Fibroblast of the aortic adventitia (primary cell): ENCODE results near the gene CSRP1. TPM values are rescaled to one million over a fixed set of nuclear protein-coding genes. Genes with fewer than 3 reads are reported as not detected.

Experiments used
- DNase-seq: peaks from one replicate; pipeline ENCODE4 v3.0.0-alpha.2; 2010; ENCODE audit warnings: low read depth
- H3K4me3 ChIP-seq: 2 replicates; pipeline ENCODE4 v1.5.1; 2011; ENCODE audit warnings: low read depth, mild to moderate bottlenecking, control low read depth, low read length, moderate library complexity
- total RNA-seq: library from RNA; depleted of rRNA; stranded (reverse); fragments of >200 nt; gene quantifications from 2 replicates; pipeline ENCODE4 v1.2.3, GENCODE V29; 2012; ENCODE audit warnings: low replicate concordance
- TF ChIP-seq, protein P1 (sequence below): IDR thresholded peaks from 2 replicates; pipeline ENCODE4 v1.5.1; 2011; ENCODE audit warnings: mild to moderate bottlenecking, low read length, control low read depth, inconsistent platforms; ENCODE audit not compliant: insufficient read depth

Gene CSRP1
- total RNA-seq, 1 donor: 86.9 TPM

DNA sequence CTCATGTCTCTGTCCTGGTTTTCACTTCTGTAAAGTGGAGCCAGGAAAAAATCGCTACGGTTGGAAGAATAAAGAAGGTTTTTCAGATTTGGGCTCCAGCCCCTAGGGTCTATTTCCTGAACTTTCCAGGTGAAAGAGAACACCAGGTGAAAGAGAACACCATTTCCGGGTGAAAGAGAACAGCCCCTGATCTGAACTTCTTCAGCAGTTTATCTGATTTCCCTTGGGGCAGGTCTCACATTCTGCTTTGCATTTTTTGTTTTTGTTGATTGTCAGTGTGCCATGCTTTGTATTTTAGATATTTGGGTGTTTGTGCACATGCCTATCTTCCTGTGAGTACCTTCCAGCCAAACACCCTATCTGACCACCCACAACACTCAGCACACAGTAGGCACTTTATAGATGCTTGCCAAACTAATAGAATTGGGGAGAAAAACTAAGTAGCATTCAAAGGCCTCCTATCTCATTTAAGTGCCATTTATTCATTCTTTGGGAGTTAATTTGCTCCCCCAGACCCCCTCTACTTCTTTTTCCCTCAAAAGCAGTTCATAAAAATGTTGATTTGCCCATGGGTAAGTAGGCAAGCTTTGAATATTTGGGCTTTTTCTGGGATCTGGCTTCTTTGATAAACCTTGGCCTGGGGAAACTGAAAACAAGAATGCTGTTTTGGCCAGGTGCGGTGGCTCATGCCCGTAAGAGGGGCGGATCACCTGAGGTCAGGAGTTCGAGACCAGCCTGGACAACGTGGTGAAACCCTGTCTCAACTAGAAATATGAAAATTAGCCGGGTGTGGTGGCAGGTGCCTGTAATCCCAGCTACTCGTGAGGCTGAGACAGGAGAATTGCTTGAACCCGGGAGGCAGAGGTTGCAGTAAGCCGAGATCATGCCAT is 34.2 kb upstream of the CSRP1 start:
- H3K4me3 ChIP-seq: peak overlapping the region; percentile 85
- no peak for DNase-seq
- TF ChIP-seq, protein P1, sequence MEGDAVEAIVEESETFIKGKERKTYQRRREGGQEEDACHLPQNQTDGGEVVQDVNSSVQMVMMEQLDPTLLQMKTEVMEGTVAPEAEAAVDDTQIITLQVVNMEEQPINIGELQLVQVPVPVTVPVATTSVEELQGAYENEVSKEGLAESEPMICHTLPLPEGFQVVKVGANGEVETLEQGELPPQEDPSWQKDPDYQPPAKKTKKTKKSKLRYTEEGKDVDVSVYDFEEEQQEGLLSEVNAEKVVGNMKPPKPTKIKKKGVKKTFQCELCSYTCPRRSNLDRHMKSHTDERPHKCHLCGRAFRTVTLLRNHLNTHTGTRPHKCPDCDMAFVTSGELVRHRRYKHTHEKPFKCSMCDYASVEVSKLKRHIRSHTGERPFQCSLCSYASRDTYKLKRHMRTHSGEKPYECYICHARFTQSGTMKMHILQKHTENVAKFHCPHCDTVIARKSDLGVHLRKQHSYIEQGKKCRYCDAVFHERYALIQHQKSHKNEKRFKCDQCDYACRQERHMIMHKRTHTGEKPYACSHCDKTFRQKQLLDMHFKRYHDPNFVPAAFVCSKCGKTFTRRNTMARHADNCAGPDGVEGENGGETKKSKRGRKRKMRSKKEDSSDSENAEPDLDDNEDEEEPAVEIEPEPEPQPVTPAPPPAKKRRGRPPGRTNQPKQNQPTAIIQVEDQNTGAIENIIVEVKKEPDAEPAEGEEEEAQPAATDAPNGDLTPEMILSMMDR: no peak

GRCh38 chr1:201539561-201540431 is 32.9 kb upstream of the CSRP1 start:
- H3K4me3 ChIP-seq: peak overlapping the region; percentile 85
- DNase-seq: peak; percentile 59
- TF ChIP-seq, protein P1: no peak

DNA sequence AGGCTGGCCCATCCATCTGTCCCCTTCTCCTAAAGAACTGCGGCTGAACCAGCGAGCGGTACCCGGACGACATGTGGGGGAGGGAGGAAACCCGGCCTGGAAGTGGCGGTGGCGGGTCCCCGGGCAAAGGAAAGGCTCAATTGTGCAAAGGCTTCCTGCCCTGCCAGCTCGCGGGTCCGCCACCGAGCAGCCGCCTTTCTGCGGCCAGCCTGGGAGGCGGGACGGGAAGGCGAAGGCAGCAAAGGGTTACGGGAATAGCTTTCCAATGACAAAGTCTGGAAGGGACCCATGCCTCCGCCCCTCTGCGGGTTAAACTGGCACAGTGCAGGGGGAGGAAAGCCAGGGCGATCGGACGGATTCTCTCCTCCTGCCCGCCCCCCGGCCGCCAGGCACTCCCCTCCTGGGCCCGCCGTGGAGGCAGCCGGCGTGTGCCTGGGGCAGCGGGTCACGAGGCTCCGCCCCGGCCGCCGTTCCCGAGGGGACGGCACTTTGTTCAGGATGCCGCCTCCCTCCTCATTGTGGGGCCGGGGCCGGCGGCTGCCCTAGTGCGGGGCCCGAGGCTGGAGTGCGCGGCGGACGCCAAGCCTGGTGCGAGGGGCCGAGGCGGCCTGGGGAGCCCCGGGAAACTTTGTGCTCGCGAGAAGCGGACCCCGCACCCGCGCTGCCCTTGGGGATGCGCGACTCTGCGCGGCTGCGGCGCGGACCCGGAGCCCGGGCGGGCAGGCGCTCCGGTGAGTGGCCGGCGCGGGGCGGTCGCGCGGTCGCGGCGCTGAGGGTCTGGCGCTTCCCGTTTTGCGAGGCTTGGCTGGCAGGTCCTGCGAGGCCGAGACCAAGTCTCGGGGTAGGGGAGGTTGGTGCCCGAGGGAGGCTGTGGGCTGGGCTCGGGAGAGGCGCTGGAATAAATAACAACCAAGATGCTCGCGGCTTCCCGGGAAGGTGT is 32.0 kb upstream of the CSRP1 start, which contains the start of gene NAV1:
Gene NAV1, plus strand, starts transcription at position 516 of the 940 bp plus-strand sequence. CDS start 83,758 bp downstream, outside the sequence.
- TF ChIP-seq, protein P1: no peak
- DNase-seq: peak; percentile 85
- peak within 1 kb of the TSS; percentile 85 for H3K4me3 ChIP-seq

DNA sequence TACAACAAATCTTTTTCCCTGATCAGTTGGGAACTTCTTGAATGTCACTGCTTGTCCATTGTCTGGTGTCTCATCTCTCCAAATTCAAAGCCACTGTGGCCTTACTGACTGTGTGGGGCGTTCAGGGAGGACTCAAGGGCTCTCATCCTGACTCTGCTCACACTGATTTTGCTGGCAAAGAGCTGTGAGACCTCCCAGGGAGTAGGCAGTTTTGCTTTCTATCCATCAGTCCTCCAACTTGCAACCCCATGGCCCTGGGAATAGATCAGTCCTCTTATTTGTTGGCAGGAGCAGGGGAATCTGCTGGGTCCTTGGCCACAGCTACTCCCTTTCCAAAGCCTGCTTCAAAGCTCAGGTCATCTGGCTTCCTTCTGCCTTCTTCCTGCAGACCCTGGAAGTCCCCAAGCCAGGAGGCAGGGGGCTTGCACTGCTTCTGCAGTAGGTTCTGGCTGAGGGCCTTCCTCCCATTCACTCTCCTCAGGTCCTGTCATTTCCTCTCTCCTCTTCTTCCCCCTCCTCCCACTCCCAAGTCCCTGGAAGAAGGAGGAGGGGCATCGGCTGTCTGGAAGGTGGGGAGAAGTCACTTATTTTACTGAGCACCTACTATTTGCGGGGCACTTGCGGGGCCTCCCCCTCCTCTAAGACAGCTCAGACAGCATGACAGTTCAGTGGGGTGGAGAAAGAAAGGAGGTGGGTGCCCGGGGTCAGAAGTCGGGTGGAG is 31.1 kb upstream of the CSRP1 start:
- DNase-seq: peak; percentile 45
- TF ChIP-seq, protein P1: no peak

DNA sequence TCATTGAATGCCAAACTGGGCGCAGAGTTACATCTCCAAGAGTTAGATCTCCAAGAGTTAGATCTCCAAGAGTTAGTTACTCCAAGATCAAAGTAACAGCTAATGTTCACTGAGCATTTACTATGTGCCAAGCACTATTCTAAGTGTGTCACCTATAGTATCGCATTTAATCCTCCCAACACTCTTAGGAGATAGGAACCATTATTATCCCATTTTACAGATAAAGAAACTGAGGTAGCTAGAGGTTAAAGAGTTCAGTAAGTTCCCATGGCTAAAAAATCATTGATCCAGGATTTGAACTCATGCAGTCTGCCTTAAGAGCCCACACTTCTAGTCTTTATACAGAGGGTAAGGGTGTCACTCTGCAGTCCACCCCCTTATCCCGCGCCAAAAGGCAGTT is 30.5 kb upstream of the CSRP1 start:
- TF ChIP-seq, protein P1: no peak
- H3K4me3 ChIP-seq: no peak overlapping the region
- DNase-seq: no peak

More for the DNA sequence above, 31.1 kb upstream of the CSRP1 start:
- peak overlapping the region; percentile 85 for H3K4me3 ChIP-seq
